SK-N-SH (cell line): ENCODE measurements around the gene FSIP1. TPM values are rescaled to one million over a fixed set of nuclear protein-coding genes. Genes with fewer than 3 reads are reported as not detected.

Experiments used
- CTCF ChIA-PET: fragments of 300-600, 350-600 bp; formaldehyde crosslinking; extraction: SDS; loops from one replicate; lab custom pipeline; 2021; lab: Yijun Ruan, JAX
- POLR2A ChIA-PET: fragments of 350-600 bp; sonication (Branson Sonifier 250); formaldehyde crosslinking; extraction: SDS; loops from one replicate; lab custom pipeline; 2020; ENCODE audit warnings: antibody characterized with exemption, inconsistent platforms; lab: Yijun Ruan, JAX
- DNase-seq: peaks from one replicate; pipeline ENCODE4 v3.0.0; 2012
- H2AFZ ChIP-seq: fragments of 200-600 bp; sonication (generic); 2 replicates; pipeline ENCODE4 v1.8.1; 2016; ENCODE audit warnings: antibody characterized with exemption, mild to moderate bottlenecking, low read depth
- H3F3A ChIP-seq: fragments of 200-600 bp; sonication (generic); replicated peaks from 2 replicates; pipeline ENCODE3; 2016; ENCODE audit warnings: antibody characterized with exemption, mild to moderate bottlenecking; ENCODE audit not compliant: insufficient read depth
- H3K27ac ChIP-seq, 2 experiments: fragments of 200-500 bp in 1 of 2; fragments of 200-600 bp in 1 of 2; sonication (Bioruptor generic) in 1 of 2; sonication (generic), shearing (Covaris generic) in 1 of 2; 2 replicates each; pipeline versions ENCODE4 v1.5.1 to v1.6.1; 2014 to 2016; ENCODE audit warnings: low read depth in 2 of 2, inconsistent platforms in 1 of 2, low read length in 1 of 2, mild to moderate bottlenecking in 1 of 2, mixed read lengths in 1 of 2
- H3K27me3 ChIP-seq: fragments of 200-600 bp; sonication (generic), shearing (Covaris generic); 2 replicates; pipeline ENCODE4 v1.6.1; 2016; ENCODE audit warnings: mixed run types; ENCODE audit not compliant: insufficient read depth
- H3K36me3 ChIP-seq, 2 experiments: fragments of 200-500 bp in 1 of 2; fragments of 200-600 bp in 1 of 2; sonication (Bioruptor generic) in 1 of 2; sonication (generic) in 1 of 2; replicated peaks in 1 of 2; 2 replicates each; pipeline versions ENCODE3 to v1.5.1; 2014 to 2016; ENCODE audit warnings: low read length in 1 of 2, mild to moderate bottlenecking in 1 of 2; ENCODE audit not compliant: insufficient read depth in 2 of 2, control insufficient read depth in 1 of 2
- H3K4me1 ChIP-seq, 2 experiments: fragments of 200-500 bp in 1 of 2; fragments of 200-600 bp in 1 of 2; sonication (Bioruptor generic) in 1 of 2; sonication (generic), shearing (Covaris generic) in 1 of 2; 2 replicates each; pipeline versions ENCODE4 v1.5.1 to v1.6.1; 2014 to 2016; ENCODE audit warnings: low read depth in 1 of 2, low read length in 1 of 2, mixed run types in 1 of 2; ENCODE audit not compliant: insufficient read depth in 2 of 2, control insufficient read depth in 1 of 2
- H3K4me2 ChIP-seq: fragments of 200-600 bp; sonication (generic), shearing (Covaris generic); 2 replicates; pipeline ENCODE4 v1.6.1; 2017; ENCODE audit warnings: mixed run types
- H3K4me3 ChIP-seq, 2 experiments: fragments of 200-500 bp in 1 of 2; fragments of 200-600 bp in 1 of 2; sonication (Bioruptor generic) in 1 of 2; sonication (generic), shearing (Covaris generic) in 1 of 2; 2 replicates each; pipeline versions ENCODE4 v1.5.1 to v1.8.1; 2014 to 2016; ENCODE audit warnings: low read depth in 2 of 2, inconsistent platforms in 1 of 2, low read length in 1 of 2, mild to moderate bottlenecking in 1 of 2, mixed read lengths in 1 of 2, moderate library complexity in 1 of 2
- H3K79me2 ChIP-seq: fragments of 200-600 bp; sonication (generic); 2 replicates; pipeline ENCODE4 v1.8.1; 2017; ENCODE audit warnings: mild to moderate bottlenecking; ENCODE audit not compliant: insufficient read depth
- H3K9ac ChIP-seq: fragments of 200-600 bp; sonication (generic); 2 replicates; pipeline ENCODE4 v1.6.1; 2017; ENCODE audit warnings: mixed run types
- H3K9me2 ChIP-seq: fragments of 200-600 bp; sonication (generic); 2 replicates; pipeline ENCODE4 v1.6.1; 2017; ENCODE audit warnings: mixed run types
- H3K9me3 ChIP-seq: fragments of 200-600 bp; sonication (generic); 2 replicates; pipeline ENCODE4 v1.6.1; 2017; ENCODE audit warnings: mixed run types, mild to moderate bottlenecking, moderate library complexity
- H4K20me1 ChIP-seq: fragments of 200-600 bp; sonication (generic); 2 replicates; pipeline ENCODE4 v1.6.1; 2017; ENCODE audit warnings: mild to moderate bottlenecking, mixed run types; ENCODE audit not compliant: insufficient read depth
- CHD2 ChIP-seq: fragments of 150-350 bp; IDR thresholded peaks from 2 replicates; pipeline ENCODE4 v1.6.1; 2018; ENCODE audit warnings: low read length; ENCODE audit not compliant: partially characterized antibody
- CTCF ChIP-seq: fragments of 200-600 bp; sonication (generic); IDR thresholded peaks from 2 replicates; pipeline ENCODE4 v1.6.1; 2017; ENCODE audit warnings: antibody characterized with exemption, mild to moderate bottlenecking, moderate library complexity
- EZH2phosphoT487 ChIP-seq: fragments of 200-600 bp; sonication (generic); IDR thresholded peaks from 2 replicates; pipeline ENCODE4 v1.6.1; 2017; ENCODE audit warnings: low read depth, mixed run types, mild to moderate bottlenecking, antibody characterized with exemption, moderate library complexity, borderline replicate concordance
- FOXJ3 ChIP-seq: sonication (generic); formaldehyde crosslinking; IDR thresholded peaks from 2 replicates; pipeline ENCODE4 v1.5.1; 2020; ENCODE audit warnings: mild to moderate bottlenecking, missing genetic modification reagents
- FOXM1 ChIP-seq: IDR thresholded peaks from 2 replicates; pipeline ENCODE4 v1.4.0; 2012; ENCODE audit warnings: low read depth, mild to moderate bottlenecking
- NFIC ChIP-seq: IDR thresholded peaks from 2 replicates; pipeline ENCODE4 v1.4.0; 2012; ENCODE audit warnings: borderline replicate concordance
- NRF1 ChIP-seq: IDR thresholded peaks from 2 replicates; pipeline ENCODE4 v1.6.1; 2012; ENCODE audit warnings: low read depth, mild to moderate bottlenecking, low read length
- RCOR1 ChIP-seq: fragments of 150-350 bp; IDR thresholded peaks from 2 replicates; pipeline ENCODE4 v1.6.1; 2017; ENCODE audit warnings: antibody characterized with exemption, low read length
- REST ChIP-seq: IDR thresholded peaks from 2 replicates; pipeline ENCODE4 v1.6.1; 2012; ENCODE audit warnings: mild to moderate bottlenecking, low read depth, low read length, moderate library complexity
- SIN3A ChIP-seq: IDR thresholded peaks from 2 replicates; pipeline ENCODE4 v1.6.1; 2012; ENCODE audit warnings: low read depth, mild to moderate bottlenecking, low read length, moderate library complexity, borderline replicate concordance
- TCF12 ChIP-seq: IDR thresholded peaks from 2 replicates; pipeline ENCODE4 v1.4.0; 2012
- YY1 ChIP-seq: IDR thresholded peaks from 2 replicates; pipeline ENCODE4 v1.4.0; 2012; ENCODE audit warnings: low read depth, mild to moderate bottlenecking
- WGBS: methylation state at CpG from one replicate; pipeline ENCODE4 v1.1.6; 2017; ENCODE audit warnings: low lambda C conversion rate; 5-methylcytosine and 5-hydroxymethylcytosine counted together
- polyA plus RNA-seq, 3 experiments: library from polyadenylated mRNA; depleted of rRNA; stranded (reverse); fragments of >200 nt; gene quantifications; 2 replicates each; pipeline ENCODE4 v1.2.3, GENCODE V29; 2012

The FSIP1 gene
- polyA plus RNA-seq, 1 of the 3 experiments (the other 2 are of a cell fraction) = 0.43 TPM

GRCh38 chr15:39713846-39714245, 68.8 kb downstream of the FSIP1 start:
- no peak overlapping the region for H3K9ac ChIP-seq
- no peak overlapping the region for H2AFZ ChIP-seq
- 91% methylated on average over 1 of the region's 1 CpG for WGBS
- H3K4me2 ChIP-seq = no peak overlapping the region
- no peaks in the 10 kb centered on the region for H3K36me3 ChIP-seq
- H3K9me2 ChIP-seq = no peaks in the 10 kb centered on the region
- H3K79me2 ChIP-seq = no peaks in the 10 kb centered on the region
- CTCF ChIA-PET = interaction anchor here (0.8 to 2.2 kb wide), 5 partner anchors 9 to 43 kb away, joined by 3 to 11 read pairs (median 3); no protein-coding TSS in a partner anchor
- POLR2A ChIA-PET = no interaction called here
- TF ChIP-seq YY1 = no peak
- TF ChIP-seq CHD2 = no peak
- TF ChIP-seq EZH2phosphoT487 = no peak
- TF ChIP-seq NRF1 = no peak
- TF ChIP-seq FOXJ3 (CRISPR knock-in tag) = no peak
- TF ChIP-seq REST = no peak
- no peak for TF ChIP-seq NFIC
- no peak for TF ChIP-seq CTCF
- no peak for TF ChIP-seq FOXM1
- TF ChIP-seq TCF12 = no peak
- no peak for TF ChIP-seq RCOR1
- TF ChIP-seq, all 33 proteins: peak for 0
- no peak for DNase-seq
- H3K27me3 ChIP-seq = no peaks in the 10 kb centered on the region
- no peak overlapping the region for H3K4me3 ChIP-seq
- no peak overlapping the region for H3K27ac ChIP-seq
- no peaks in the 10 kb centered on the region for H4K20me1 ChIP-seq
- no peaks in the 10 kb centered on the region; a peak in 1 of 4 replicates for H3K4me1 ChIP-seq
- no peaks in the 10 kb centered on the region for H3F3A ChIP-seq
- H3K9me3 ChIP-seq = no peaks in the 10 kb centered on the region

DNA sequence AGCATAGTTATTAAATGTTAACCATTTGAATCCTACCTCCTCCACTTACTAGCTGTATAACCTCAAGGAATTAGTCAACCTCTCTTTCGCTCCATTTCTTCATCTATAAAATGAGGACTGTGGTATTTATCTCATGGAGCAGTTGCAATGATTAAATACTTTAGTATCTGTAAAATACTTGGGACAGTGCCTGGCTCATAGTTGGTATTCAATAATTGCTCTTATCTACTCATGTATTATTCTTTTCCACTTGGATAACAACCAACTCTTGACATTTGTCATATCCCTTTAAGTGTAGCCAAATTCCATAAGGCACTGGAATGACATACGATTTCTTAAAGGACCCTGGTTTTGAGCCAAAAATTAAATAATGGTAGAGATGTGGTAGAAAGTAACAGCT, 72.0 kb downstream of the FSIP1 start:
- 34% methylated on average over 2 of the region's 2 CpGs for WGBS
- no peak for DNase-seq
- Histone ChIP-seq H3K27ac (no peak overlapping the region), H3K36me3 (no peaks in the 10 kb centered on the region), H3K79me2 (no peaks in the 10 kb centered on the region), H3K9me2 (no peaks in the 10 kb centered on the region), H4K20me1 (no peaks in the 10 kb centered on the region), H2AFZ (no peak overlapping the region), H3K27me3 (no peaks in the 10 kb centered on the region), H3K4me1 (no peaks in the 10 kb centered on the region), H3K9ac (no peak overlapping the region)
- no peak for TF ChIP-seq SIN3A
- TF ChIP-seq NFIC = 0 out of 2 replicates have a peak, but pooled peaks have one; percentile 21
- TF ChIP-seq, all 33 proteins: peak for 1
- Histone ChIP-seq H3F3A (no peaks in the 10 kb centered on the region), H3K4me2 (no peak overlapping the region), H3K9me3 (no peaks in the 10 kb centered on the region), H3K4me3 (no peak overlapping the region)
- ChIA-PET CTCF (no interaction called here), POLR2A (no interaction called here)
